ENCODE data around the gene SNED1.

The SNED1 gene

GRCh38 chr2:241122376-241123002 lies 124.1 kb downstream of the SNED1 start:
- no peak overlapping the region for H3K27ac ChIP-seq
- no peak overlapping the region for H3K4me3 ChIP-seq (ENCODE audit: low read depth in 1 of 2, low read length in 1 of 2)
- H3K9me3 ChIP-seq, result no peaks in the 10 kb centered on the region
- no peaks in the 10 kb centered on the region for H3K27me3 ChIP-seq
- peaks cover 18% of the 10 kb centered on the region for H3K36me3 ChIP-seq
- no peak for TF ChIP-seq CTCF (IDR thresholded peaks at IDR 0.05)
- no peaks in the 10 kb centered on the region for H3K4me1 ChIP-seq (ENCODE audit: control insufficient read depth in 1 of 2, insufficient read depth in 1 of 2, low read depth in 1 of 2, low read length in 1 of 2)

DNA sequence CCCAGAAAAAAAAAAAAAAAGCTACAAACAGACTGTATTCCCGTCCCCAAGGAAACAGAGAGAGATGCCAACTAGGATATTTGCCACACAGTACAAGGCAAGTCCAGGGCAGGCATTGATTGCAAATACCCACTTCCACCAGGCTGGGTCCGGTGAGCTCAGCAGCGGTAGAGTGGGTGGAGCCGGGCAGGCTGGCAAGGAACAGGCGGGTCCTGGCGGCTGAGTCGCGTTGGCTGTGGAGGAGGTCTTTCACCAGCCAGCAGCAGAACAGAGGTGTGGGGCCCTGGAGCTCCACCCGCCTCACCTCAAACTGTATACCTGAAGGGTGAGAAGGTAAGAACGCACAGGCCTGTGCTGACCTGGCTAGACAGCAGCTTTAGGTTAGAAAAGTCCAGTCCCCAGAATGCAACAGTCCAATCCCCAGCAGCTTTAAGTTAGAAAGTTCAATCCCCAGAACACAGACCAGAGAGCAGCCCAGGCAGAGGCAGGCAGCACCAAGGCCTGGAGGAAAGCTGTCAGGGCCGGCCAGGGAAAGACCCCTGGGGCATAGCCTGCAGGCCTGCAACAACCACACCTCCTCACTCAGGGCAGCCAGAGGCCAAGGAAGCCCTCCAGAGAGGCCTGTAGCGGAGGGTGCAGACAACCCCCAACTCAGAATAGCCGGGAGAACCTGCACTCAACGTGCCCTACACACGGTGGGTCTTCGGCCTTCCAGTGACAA lies 125.6 kb downstream of the SNED1 start:
- no peaks in the 10 kb centered on the region for H3K27me3 ChIP-seq
- H3K4me3 ChIP-seq (ENCODE audit: low read depth in 1 of 2, low read length in 1 of 2), result no peak overlapping the region
- H3K9me3 ChIP-seq, result no peaks in the 10 kb centered on the region
- no peak for TF ChIP-seq CTCF (IDR thresholded peaks at IDR 0.05)
- H3K36me3 ChIP-seq, result peaks cover 18% of the 10 kb centered on the region
- no peak overlapping the region for H3K27ac ChIP-seq
- H3K4me1 ChIP-seq (ENCODE audit: control insufficient read depth in 1 of 2, insufficient read depth in 1 of 2, low read depth in 1 of 2, low read length in 1 of 2), result no peaks in the 10 kb centered on the region

DNA sequence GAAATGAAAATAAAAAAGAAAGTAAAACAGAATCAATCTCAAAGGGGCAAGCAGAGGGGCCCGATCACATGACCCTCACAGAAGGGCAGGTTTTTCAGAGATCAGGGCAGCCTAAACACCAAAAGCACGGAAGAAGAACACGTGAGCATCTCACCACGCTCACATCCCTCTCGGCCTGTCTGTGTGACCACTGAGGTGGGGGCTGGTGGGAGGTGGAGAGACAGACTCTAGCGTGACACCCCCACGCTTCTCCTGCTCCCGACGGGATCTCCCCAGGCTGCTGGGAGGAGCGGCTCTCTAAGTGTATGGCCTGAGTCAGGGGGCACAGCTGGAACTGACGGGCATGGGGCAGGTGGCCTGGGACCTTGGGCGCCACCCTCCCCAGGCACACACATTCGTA lies 127.2 kb downstream of the SNED1 start:
- H3K27me3 ChIP-seq, result no peaks in the 10 kb centered on the region
- peaks cover 18% of the 10 kb centered on the region for H3K36me3 ChIP-seq
- H3K27ac ChIP-seq, result no peak overlapping the region
- H3K4me1 ChIP-seq (ENCODE audit: control insufficient read depth in 1 of 2, insufficient read depth in 1 of 2, low read depth in 1 of 2, low read length in 1 of 2), result no peaks in the 10 kb centered on the region
- no peak overlapping the region for H3K4me3 ChIP-seq (ENCODE audit: low read depth in 1 of 2, low read length in 1 of 2)
- H3K9me3 ChIP-seq, result no peaks in the 10 kb centered on the region
- no peak for TF ChIP-seq CTCF (IDR thresholded peaks at IDR 0.05)

DNA sequence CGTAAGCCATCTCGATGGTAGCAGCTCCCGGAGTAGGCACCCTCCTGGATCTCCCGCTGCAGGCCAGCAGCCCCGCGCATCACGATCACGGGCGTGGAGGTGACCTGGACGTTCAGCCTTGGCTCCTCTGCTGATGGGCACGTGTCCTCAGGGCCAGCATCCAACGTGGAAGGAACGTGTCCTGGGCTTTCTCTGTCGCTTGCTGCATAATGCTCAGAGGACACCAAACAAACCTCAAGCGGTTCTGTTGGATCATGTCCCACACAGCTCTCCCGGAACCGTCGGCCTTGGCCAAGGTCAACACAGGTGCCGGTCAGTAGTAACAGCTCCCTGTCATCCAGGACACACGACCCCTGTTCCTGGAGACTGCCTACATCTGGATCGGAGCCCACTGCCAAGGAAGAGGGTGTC lies 127.8 kb downstream of the SNED1 start:
- Histone ChIP-seq H3K27ac (no peak overlapping the region), H3K4me1 (ENCODE audit: control insufficient read depth in 1 of 2, insufficient read depth in 1 of 2, low read depth in 1 of 2, low read length in 1 of 2) (no peaks in the 10 kb centered on the region), H3K27me3 (no peaks in the 10 kb centered on the region), H3K9me3 (no peaks in the 10 kb centered on the region), H3K4me3 (ENCODE audit: low read depth in 1 of 2, low read length in 1 of 2) (no peak overlapping the region), H3K36me3 (peaks cover 18% of the 10 kb centered on the region)
- no peak for TF ChIP-seq CTCF (IDR thresholded peaks at IDR 0.05)

DNA sequence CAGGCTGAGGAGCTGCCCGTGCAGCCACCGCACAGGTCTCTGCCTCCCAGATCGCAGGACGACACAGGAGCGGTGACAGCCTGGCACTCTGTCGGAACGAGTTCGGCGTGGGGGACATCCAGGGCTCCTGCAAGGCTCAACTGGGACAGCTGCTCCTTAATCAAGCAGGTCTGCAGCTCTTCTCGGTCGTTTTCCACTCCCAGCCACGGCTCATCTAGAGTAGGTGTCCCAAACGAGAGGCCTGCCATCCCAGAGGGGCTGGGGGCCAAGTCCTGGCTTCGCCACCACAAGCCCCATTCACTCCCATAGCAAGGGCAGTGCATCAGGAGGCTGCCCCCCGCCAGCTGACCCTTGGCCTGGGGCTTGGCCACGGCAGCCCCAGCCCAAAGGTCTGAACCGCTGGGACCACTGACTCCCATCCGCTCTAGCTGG lies 128.4 kb downstream of the SNED1 start:
- no peak for TF ChIP-seq CTCF (IDR thresholded peaks at IDR 0.05)
- Histone ChIP-seq H3K36me3 (peaks cover 18% of the 10 kb centered on the region), H3K9me3 (no peaks in the 10 kb centered on the region), H3K27me3 (no peaks in the 10 kb centered on the region), H3K4me3 (ENCODE audit: low read depth in 1 of 2, low read length in 1 of 2) (no peak overlapping the region), H3K4me1 (ENCODE audit: control insufficient read depth in 1 of 2, insufficient read depth in 1 of 2, low read depth in 1 of 2, low read length in 1 of 2) (no peaks in the 10 kb centered on the region), H3K27ac (no peak overlapping the region)

All from neutrophil (primary cell).